Suprapubic skin (tissue), 4 donors: ENCODE results near the gene ZNF678. TPM values are rescaled to one million over a fixed set of nuclear protein-coding genes. Genes with fewer than 3 reads are reported as not detected.
A peak's percentile ranks its signal among the peaks of the same experiment; 100 is the strongest.

Source experiments
- DNase-seq, 2 donors: peaks; one replicate each; pipeline ENCODE4 v3.0.0-alpha.2; 2019; ENCODE audit warnings: low spot score in 2 of 2
- H3K27ac ChIP-seq: fragments of 200-600 bp; sonication (generic); one replicate; pipeline ENCODE4 v1.5.1; 2019
- H3K27me3 ChIP-seq: fragments of 200-600 bp; sonication (generic); one replicate; pipeline ENCODE4 v1.5.1; 2019
- H3K36me3 ChIP-seq: fragments of 200-600 bp; sonication (generic); one replicate; pipeline ENCODE4 v1.5.1; 2019
- H3K4me1 ChIP-seq: fragments of 200-600 bp; sonication (generic); one replicate; pipeline ENCODE4 v1.5.1; 2019
- H3K4me3 ChIP-seq: fragments of 200-600 bp; sonication (generic); one replicate; pipeline ENCODE4 v1.5.1; 2019; ENCODE audit warnings: mild to moderate bottlenecking
- H3K9me3 ChIP-seq: fragments of 200-600 bp; sonication (generic); one replicate; pipeline ENCODE4 v1.5.1; 2019
- EP300 ChIP-seq: sonication (generic); formaldehyde crosslinking; IDR thresholded peaks from one replicate; pipeline ENCODE4 v1.6.1; 2017; ENCODE audit warnings: antibody characterized with exemption
- POLR2A ChIP-seq, 2 donors: fragments of 450-650 bp; IDR thresholded peaks; one replicate each; pipeline ENCODE4 v1.6.1; 2017; ENCODE audit warnings: antibody characterized with exemption in 2 of 2, mild to moderate bottlenecking in 2 of 2, moderate library complexity in 2 of 2
- POLR2AphosphoS5 ChIP-seq, 3 donors: sonication (generic); formaldehyde crosslinking; IDR thresholded peaks; one replicate each; pipeline ENCODE4 v1.6.1; 2017; ENCODE audit warnings: antibody characterized with exemption in 3 of 3
- WGBS: methylation state at CpG from one replicate; pipeline ENCODE4 v1.1.5; 2018; 5-methylcytosine and 5-hydroxymethylcytosine counted together
- total RNA-seq, 4 donors: library from RNA; depleted of rRNA; stranded (reverse); fragments of >200 nt; gene quantifications; one replicate each; pipeline ENCODE4 v1.1.0, GENCODE V29; 2016
- TF ChIP-seq, protein P1 (sequence below), 2 donors: fragments of 200-600 bp in 1 of 2; fragments of 450-650 bp in 1 of 2; sonication (generic) in 1 of 2; IDR thresholded peaks; one replicate each; pipeline ENCODE4 v1.5.1; 2016 to 2019; ENCODE audit warnings: antibody characterized with exemption in 2 of 2, mild to moderate bottlenecking in 1 of 2, moderate library complexity in 1 of 2

Gene ZNF678
- total RNA-seq = 1 to 10 TPM; 3.5 to 6.8 (median 5.3) TPM

- H3K4me1 ChIP-seq = peaks cover 11% of the 10 kb centered on the region
- WGBS = 1% methylated on average over 36 of the region's 39 CpGs
Measured at GRCh38 chr1:227563324-227564201, at the start of gene ZNF678. ZNF678 (plus strand) TSS chr1:227563556; CDS start chr1:227650992, 87,436 bp downstream.

DNA sequence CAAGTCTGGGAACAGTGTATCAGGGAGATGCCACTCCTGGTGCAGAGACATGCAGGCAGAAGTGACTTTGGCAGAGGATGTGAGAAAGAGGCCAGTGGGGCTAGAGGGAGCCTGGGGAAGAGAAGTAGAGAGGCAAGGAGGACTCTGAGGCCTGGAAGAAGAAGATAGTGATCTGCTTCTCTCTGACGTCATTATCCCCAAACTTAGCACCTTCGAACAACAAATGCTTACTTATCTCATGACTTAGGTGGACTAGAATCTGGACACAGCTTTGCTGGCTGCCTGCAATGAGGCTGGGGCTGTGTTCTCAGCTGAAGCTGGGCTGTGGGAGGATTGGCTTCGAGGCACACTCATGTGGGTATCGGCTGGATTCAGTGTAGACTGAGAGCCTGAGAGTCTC lies 44.5 kb upstream of the ZNF678 start:
- Histone ChIP-seq H3K27ac (no peak overlapping the region), H3K4me3 (no peak overlapping the region), H3K27me3 (no peaks in the 10 kb centered on the region), H3K36me3 (no peaks in the 10 kb centered on the region), H3K9me3 (no peaks in the 10 kb centered on the region), H3K4me1 (no peaks in the 10 kb centered on the region)
- TF ChIP-seq, protein P1, sequence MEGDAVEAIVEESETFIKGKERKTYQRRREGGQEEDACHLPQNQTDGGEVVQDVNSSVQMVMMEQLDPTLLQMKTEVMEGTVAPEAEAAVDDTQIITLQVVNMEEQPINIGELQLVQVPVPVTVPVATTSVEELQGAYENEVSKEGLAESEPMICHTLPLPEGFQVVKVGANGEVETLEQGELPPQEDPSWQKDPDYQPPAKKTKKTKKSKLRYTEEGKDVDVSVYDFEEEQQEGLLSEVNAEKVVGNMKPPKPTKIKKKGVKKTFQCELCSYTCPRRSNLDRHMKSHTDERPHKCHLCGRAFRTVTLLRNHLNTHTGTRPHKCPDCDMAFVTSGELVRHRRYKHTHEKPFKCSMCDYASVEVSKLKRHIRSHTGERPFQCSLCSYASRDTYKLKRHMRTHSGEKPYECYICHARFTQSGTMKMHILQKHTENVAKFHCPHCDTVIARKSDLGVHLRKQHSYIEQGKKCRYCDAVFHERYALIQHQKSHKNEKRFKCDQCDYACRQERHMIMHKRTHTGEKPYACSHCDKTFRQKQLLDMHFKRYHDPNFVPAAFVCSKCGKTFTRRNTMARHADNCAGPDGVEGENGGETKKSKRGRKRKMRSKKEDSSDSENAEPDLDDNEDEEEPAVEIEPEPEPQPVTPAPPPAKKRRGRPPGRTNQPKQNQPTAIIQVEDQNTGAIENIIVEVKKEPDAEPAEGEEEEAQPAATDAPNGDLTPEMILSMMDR (IDR thresholded peaks at IDR 0.05) = no peak
- no peak for TF ChIP-seq POLR2A (IDR thresholded peaks at IDR 0.05)
- TF ChIP-seq EP300 = no peak
- no peak for TF ChIP-seq POLR2AphosphoS5 (IDR thresholded peaks at IDR 0.05)
- 87% methylated on average over 4 of the region's 4 CpGs for WGBS
- no peak for DNase-seq

More at GRCh38 chr1:227563324-227564201, at the start of gene ZNF678:
- Histone ChIP-seq H3K9me3 (no peaks in the 10 kb centered on the region), H3K27ac (peak within 1 kb of the TSS; percentile 87), H3K36me3 (no peaks in the 10 kb centered on the region), H3K4me3 (peak within 1 kb of the TSS; percentile 69), H3K27me3 (peaks cover 35% of the 10 kb centered on the region)
- TF ChIP-seq POLR2A (IDR thresholded peaks at IDR 0.05) (no peak), POLR2AphosphoS5 (IDR thresholded peaks at IDR 0.05) (no peak), EP300 (no peak)
- TF ChIP-seq, protein P1 (IDR thresholded peaks at IDR 0.05) = no peak
- DNase-seq = peak; percentile 94 to 97

DNA sequence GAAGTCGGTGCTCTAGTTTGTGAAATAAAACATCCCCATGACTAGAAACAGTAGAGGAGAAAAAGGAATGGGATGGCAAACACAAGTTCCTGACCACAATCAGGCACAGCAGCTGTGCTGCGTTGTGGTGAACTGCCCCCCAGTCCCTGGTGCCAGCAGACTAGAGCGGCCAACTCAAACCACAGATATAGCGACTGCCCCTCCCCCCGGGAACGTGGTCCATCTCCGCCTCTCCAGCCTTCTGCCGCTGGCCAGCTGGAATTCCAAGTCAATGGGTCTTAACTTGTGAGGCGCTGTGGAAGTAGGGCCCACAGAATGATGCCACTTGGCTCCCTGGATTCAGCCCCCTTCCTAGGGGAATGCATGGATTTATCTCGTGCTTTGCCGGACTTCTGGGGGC lies 41.6 kb upstream of the ZNF678 start:
- Histone ChIP-seq H3K27ac (no peak overlapping the region), H3K4me3 (no peak overlapping the region), H3K4me1 (no peaks in the 10 kb centered on the region), H3K9me3 (peaks cover 14% of the 10 kb centered on the region), H3K36me3 (no peaks in the 10 kb centered on the region), H3K27me3 (no peaks in the 10 kb centered on the region)
- TF ChIP-seq EP300 (no peak), POLR2A (IDR thresholded peaks at IDR 0.05) (no peak), POLR2AphosphoS5 (IDR thresholded peaks at IDR 0.05) (no peak)
- TF ChIP-seq, protein P1 (IDR thresholded peaks at IDR 0.05) = no peak
- WGBS = 76% methylated on average over 8 of the region's 11 CpGs
- no peak for DNase-seq

- Histone ChIP-seq H3K36me3 (no peaks in the 10 kb centered on the region), H3K27ac (no peak overlapping the region), H3K4me3 (no peak overlapping the region), H3K9me3 (peaks cover 32% of the 10 kb centered on the region), H3K4me1 (no peaks in the 10 kb centered on the region), H3K27me3 (no peaks in the 10 kb centered on the region)
- TF ChIP-seq, protein P1 (IDR thresholded peaks at IDR 0.05) = no peak
- TF ChIP-seq EP300 = no peak
- TF ChIP-seq POLR2AphosphoS5 (IDR thresholded peaks at IDR 0.05) = no peak
- TF ChIP-seq POLR2A (IDR thresholded peaks at IDR 0.05) = no peak
- WGBS = 89% methylated on average over 2 of the region's 2 CpGs
- DNase-seq = no peak
Measured at GRCh38 chr1:227526524-227526923, 36.8 kb upstream of the ZNF678 start.

GRCh38 chr1:227532019-227532619 lies 31.2 kb upstream of the ZNF678 start:
- no peak for DNase-seq
- no peak for TF ChIP-seq POLR2AphosphoS5 (IDR thresholded peaks at IDR 0.05)
- TF ChIP-seq, protein P1 (IDR thresholded peaks at IDR 0.05) = no peak
- TF ChIP-seq POLR2A (IDR thresholded peaks at IDR 0.05) = no peak
- TF ChIP-seq EP300 = no peak
- H3K27ac ChIP-seq = no peak overlapping the region

More at GRCh38 chr1:227532019-227532619, 31.2 kb upstream of the ZNF678 start:
- Histone ChIP-seq H3K4me3 (no peak overlapping the region), H3K27me3 (no peaks in the 10 kb centered on the region), H3K9me3 (peaks cover 27% of the 10 kb centered on the region), H3K36me3 (no peaks in the 10 kb centered on the region), H3K4me1 (no peaks in the 10 kb centered on the region)
- WGBS = 95% methylated on average over 3 of the region's 3 CpGs
